Measurements from ENCODE around the gene RDH12. TPM values are rescaled to one million over a fixed set of nuclear protein-coding genes. Genes with fewer than 3 reads are reported as not detected.
A peak's percentile ranks its signal among the peaks of the same experiment; 100 is the strongest.
"Not testable (repeated sequence)": the region's sequence is repeated elsewhere in the genome, so short reads cannot be mapped to it uniquely, and the experiment has no call there.

RDH12 gene
- total RNA-seq, 1 experiment from 2014 or later: not detected

- H3K9me3 ChIP-seq (ENCODE audit: low read length); DNase-seq; H3K9me2 ChIP-seq (replicated peaks; ENCODE audit: insufficient read depth, low read length); H3K36me3 ChIP-seq (ENCODE audit: insufficient read depth, low read length); H3K4me3 ChIP-seq (ENCODE audit: low read length); H3K27ac ChIP-seq (ENCODE audit: low read length); H3K4me2 ChIP-seq (ENCODE audit: low read depth, low read length, poor library complexity, severe bottlenecking); H3K27me3 ChIP-seq (ENCODE audit: low read length); H3K4me1 ChIP-seq (ENCODE audit: low read length); H4K20me1 ChIP-seq (ENCODE audit: insufficient read depth, low read depth, low read length); H2AFZ ChIP-seq (ENCODE audit: low read length); H3K9ac ChIP-seq (ENCODE audit: low read length); H3K79me2 ChIP-seq (ENCODE audit: low read length): not testable (repeated sequence)
Observed at GRCh38 chr14:67709796-67710195, 8.1 kb downstream of the RDH12 start.

DNA sequence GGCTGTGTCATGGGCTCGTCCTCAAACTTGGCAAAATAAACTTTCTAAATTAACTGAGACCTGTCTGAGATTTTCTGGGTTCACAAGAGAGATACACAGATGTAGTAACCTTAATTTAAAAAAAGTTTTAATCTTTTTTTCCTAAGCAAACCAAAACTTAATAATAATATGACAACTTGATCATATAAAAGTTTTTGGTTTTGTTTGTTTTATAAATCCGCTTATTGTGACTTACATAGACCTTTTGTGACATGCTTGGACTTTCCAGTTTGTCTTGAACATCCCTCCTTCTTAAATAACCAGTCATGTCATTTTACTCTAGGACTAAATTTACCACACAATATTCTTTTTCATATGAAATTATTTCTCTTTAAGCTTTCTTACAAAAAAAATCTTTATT lies 8.5 kb downstream of the RDH12 start:
- Histone ChIP-seq H3K9ac (ENCODE audit: low read length) (no peak overlapping the region), H3K9me2 (replicated peaks; ENCODE audit: insufficient read depth, low read length) (no peaks in the 10 kb centered on the region), H3K36me3 (ENCODE audit: insufficient read depth, low read length) (no peaks in the 10 kb centered on the region), H3K9me3 (ENCODE audit: low read length) (peaks cover 10% of the 10 kb centered on the region), H3K27ac (ENCODE audit: low read length) (no peak overlapping the region), H2AFZ (ENCODE audit: low read length) (no peak overlapping the region), H3K4me2 (ENCODE audit: low read depth, low read length, poor library complexity, severe bottlenecking) (no peak overlapping the region), H3K4me1 (ENCODE audit: low read length) (no peaks in the 10 kb centered on the region), H3K4me3 (ENCODE audit: low read length) (no peak overlapping the region), H4K20me1 (ENCODE audit: insufficient read depth, low read depth, low read length) (no peaks in the 10 kb centered on the region), H3K79me2 (ENCODE audit: low read length) (no peaks in the 10 kb centered on the region), H3K27me3 (ENCODE audit: low read length) (no peaks in the 10 kb centered on the region)
- DNase-seq: peak; percentile 58

DNA sequence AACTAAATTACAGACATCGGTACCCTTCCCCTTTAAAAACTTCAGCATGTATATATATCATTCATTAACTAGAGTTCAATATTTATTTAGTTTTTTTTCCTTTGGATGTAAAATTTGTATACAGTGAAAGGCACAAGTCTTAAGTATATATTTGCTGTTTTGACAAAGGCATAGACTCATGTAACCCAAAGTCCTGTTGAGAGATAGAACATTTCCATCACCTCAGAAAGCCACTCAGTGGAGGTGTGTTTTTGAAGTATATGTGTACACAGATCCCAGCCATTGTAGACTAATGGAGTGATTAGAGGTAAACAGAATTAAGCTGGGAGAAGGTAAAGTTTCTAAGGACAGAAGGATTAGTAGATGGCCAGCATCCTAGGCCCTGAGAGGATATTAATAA lies 15.4 kb downstream of the RDH12 start:
- H3K27ac ChIP-seq (ENCODE audit: low read length): no peak overlapping the region
- H3K4me2 ChIP-seq (ENCODE audit: low read depth, low read length, poor library complexity, severe bottlenecking): no peak overlapping the region
- H3K36me3 ChIP-seq (ENCODE audit: insufficient read depth, low read length): no peaks in the 10 kb centered on the region

GRCh38 chr14:67718265-67718664 lies 16.6 kb downstream of the RDH12 start:
- Histone ChIP-seq H3K27me3 (ENCODE audit: low read length) (no peaks in the 10 kb centered on the region), H3K36me3 (ENCODE audit: insufficient read depth, low read length) (no peaks in the 10 kb centered on the region), H3K4me2 (ENCODE audit: low read depth, low read length, poor library complexity, severe bottlenecking) (no peak overlapping the region), H4K20me1 (ENCODE audit: insufficient read depth, low read depth, low read length) (no peaks in the 10 kb centered on the region), H3K4me1 (ENCODE audit: low read length) (peaks cover 8% of the 10 kb centered on the region), H3K4me3 (ENCODE audit: low read length) (no peak overlapping the region), H3K9me2 (replicated peaks; ENCODE audit: insufficient read depth, low read length) (no peaks in the 10 kb centered on the region), H3K79me2 (ENCODE audit: low read length) (no peaks in the 10 kb centered on the region), H2AFZ (ENCODE audit: low read length) (no peak overlapping the region), H3K9me3 (ENCODE audit: low read length) (no peaks in the 10 kb centered on the region), H3K9ac (ENCODE audit: low read length) (no peak overlapping the region), H3K27ac (ENCODE audit: low read length) (no peak overlapping the region)
- no peak for DNase-seq

More for the DNA sequence above, 15.4 kb downstream of the RDH12 start:
- H3K79me2 ChIP-seq (ENCODE audit: low read length): no peaks in the 10 kb centered on the region
- no peak overlapping the region for H3K4me3 ChIP-seq (ENCODE audit: low read length)
- no peak for DNase-seq
- H3K9me2 ChIP-seq (replicated peaks; ENCODE audit: insufficient read depth, low read length): no peaks in the 10 kb centered on the region
- no peak overlapping the region for H2AFZ ChIP-seq (ENCODE audit: low read length)
- H3K9ac ChIP-seq (ENCODE audit: low read length): no peak overlapping the region
- H3K27me3 ChIP-seq (ENCODE audit: low read length): no peaks in the 10 kb centered on the region
- no peaks in the 10 kb centered on the region for H4K20me1 ChIP-seq (ENCODE audit: insufficient read depth, low read depth, low read length)
- peaks cover 8% of the 10 kb centered on the region for H3K4me1 ChIP-seq (ENCODE audit: low read length)
- H3K9me3 ChIP-seq (ENCODE audit: low read length): no peaks in the 10 kb centered on the region

DNA sequence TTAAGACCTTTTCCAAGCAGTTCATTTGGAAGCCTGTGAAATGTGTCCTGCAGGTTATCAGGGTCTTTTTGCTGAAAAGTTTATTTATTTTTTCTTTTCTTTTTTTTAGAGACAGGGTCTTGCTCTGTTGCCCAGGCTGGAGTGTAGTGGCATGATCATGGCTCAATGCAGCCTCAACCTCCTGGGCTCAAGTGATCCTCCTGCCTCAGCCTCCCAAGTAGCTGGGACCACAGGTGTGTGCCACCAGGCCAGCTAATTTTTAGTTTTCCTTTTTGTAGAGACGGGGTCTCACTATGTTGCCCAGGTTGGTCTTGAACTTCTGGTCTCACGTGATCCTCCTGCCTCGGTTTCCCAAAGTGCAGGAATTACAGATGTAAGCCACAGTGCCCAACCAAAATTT lies 17.7 kb downstream of the RDH12 start:
- H3K27ac ChIP-seq (ENCODE audit: low read length); H3K9me2 ChIP-seq (replicated peaks; ENCODE audit: insufficient read depth, low read length); DNase-seq; H3K4me1 ChIP-seq (ENCODE audit: low read length); H3K9me3 ChIP-seq (ENCODE audit: low read length); H3K36me3 ChIP-seq (ENCODE audit: insufficient read depth, low read length); H3K4me2 ChIP-seq (ENCODE audit: low read depth, low read length, poor library complexity, severe bottlenecking); H3K4me3 ChIP-seq (ENCODE audit: low read length); H3K79me2 ChIP-seq (ENCODE audit: low read length); H3K9ac ChIP-seq (ENCODE audit: low read length); H4K20me1 ChIP-seq (ENCODE audit: insufficient read depth, low read depth, low read length); H2AFZ ChIP-seq (ENCODE audit: low read length); H3K27me3 ChIP-seq (ENCODE audit: low read length): not testable (repeated sequence)

GRCh38 chr14:67719866-67720265 lies 18.2 kb downstream of the RDH12 start:
- Histone ChIP-seq H3K4me3 (ENCODE audit: low read length) (no peak overlapping the region), H3K27ac (ENCODE audit: low read length) (no peak overlapping the region), H3K9ac (ENCODE audit: low read length) (no peak overlapping the region), H3K4me2 (ENCODE audit: low read depth, low read length, poor library complexity, severe bottlenecking) (no peak overlapping the region), H3K79me2 (ENCODE audit: low read length) (no peaks in the 10 kb centered on the region), H3K36me3 (ENCODE audit: insufficient read depth, low read length) (no peaks in the 10 kb centered on the region), H3K27me3 (ENCODE audit: low read length) (no peaks in the 10 kb centered on the region), H3K4me1 (ENCODE audit: low read length) (peaks cover 8% of the 10 kb centered on the region), H4K20me1 (ENCODE audit: insufficient read depth, low read depth, low read length) (no peaks in the 10 kb centered on the region), H2AFZ (ENCODE audit: low read length) (no peak overlapping the region), H3K9me2 (replicated peaks; ENCODE audit: insufficient read depth, low read length) (no peaks in the 10 kb centered on the region), H3K9me3 (ENCODE audit: low read length) (no peaks in the 10 kb centered on the region)
- DNase-seq: no peak

DNA sequence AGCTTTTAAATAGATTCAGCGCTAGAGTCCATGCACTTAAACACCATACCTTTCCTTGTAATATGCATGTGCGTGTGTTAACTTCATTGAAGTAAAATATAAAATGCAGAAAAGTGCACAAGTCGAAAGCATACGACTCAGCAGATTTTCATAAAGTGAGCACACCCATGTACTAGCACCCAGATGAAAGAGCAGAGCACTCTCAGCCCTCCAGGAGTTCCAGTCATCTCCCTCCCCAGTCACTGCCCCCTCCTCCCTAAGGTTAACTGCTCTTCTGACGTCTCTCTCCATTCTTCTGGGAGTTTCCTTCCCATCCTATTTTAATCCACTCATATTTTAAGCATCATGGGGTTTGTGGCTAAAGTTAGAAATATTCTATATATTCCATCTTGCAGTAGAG lies 20.2 kb downstream of the RDH12 start:
- no peaks in the 10 kb centered on the region for H3K27me3 ChIP-seq (ENCODE audit: low read length)
- DNase-seq: no peak
- H3K9me3 ChIP-seq (ENCODE audit: low read length): no peaks in the 10 kb centered on the region
- H3K9ac ChIP-seq (ENCODE audit: low read length): no peak overlapping the region
- no peaks in the 10 kb centered on the region for H4K20me1 ChIP-seq (ENCODE audit: insufficient read depth, low read depth, low read length)
- H3K4me3 ChIP-seq (ENCODE audit: low read length): no peak overlapping the region
- H2AFZ ChIP-seq (ENCODE audit: low read length): no peak overlapping the region
- H3K27ac ChIP-seq (ENCODE audit: low read length): no peak overlapping the region
- no peaks in the 10 kb centered on the region for H3K36me3 ChIP-seq (ENCODE audit: insufficient read depth, low read length)
- no peaks in the 10 kb centered on the region for H3K9me2 ChIP-seq (replicated peaks; ENCODE audit: insufficient read depth, low read length)
- peaks cover 8% of the 10 kb centered on the region for H3K4me1 ChIP-seq (ENCODE audit: low read length)
- peak overlapping the region; percentile 20 for H3K4me2 ChIP-seq (ENCODE audit: low read depth, low read length, poor library complexity, severe bottlenecking)
- no peaks in the 10 kb centered on the region for H3K79me2 ChIP-seq (ENCODE audit: low read length)

- H3K4me3 ChIP-seq (ENCODE audit: low read length): no peak overlapping the region
- DNase-seq: peak; percentile 46
- peak overlapping the region; percentile 20 for H3K4me2 ChIP-seq (ENCODE audit: low read depth, low read length, poor library complexity, severe bottlenecking)
- peaks cover 8% of the 10 kb centered on the region for H3K4me1 ChIP-seq (ENCODE audit: low read length)
- H3K27me3 ChIP-seq (ENCODE audit: low read length): no peaks in the 10 kb centered on the region
- no peaks in the 10 kb centered on the region for H3K36me3 ChIP-seq (ENCODE audit: insufficient read depth, low read length)
- H2AFZ ChIP-seq (ENCODE audit: low read length): peak overlapping the region; percentile 2; the same call in 1 of the 2 replicates
- H3K27ac ChIP-seq (ENCODE audit: low read length): no peak overlapping the region
- no peaks in the 10 kb centered on the region for H3K79me2 ChIP-seq (ENCODE audit: low read length)
- H3K9ac ChIP-seq (ENCODE audit: low read length): no peak overlapping the region
- H4K20me1 ChIP-seq (ENCODE audit: insufficient read depth, low read depth, low read length): no peaks in the 10 kb centered on the region
- no peaks in the 10 kb centered on the region for H3K9me3 ChIP-seq (ENCODE audit: low read length)
- no peaks in the 10 kb centered on the region for H3K9me2 ChIP-seq (replicated peaks; ENCODE audit: insufficient read depth, low read length)
Observed at GRCh38 chr14:67722293-67722692, 20.6 kb downstream of the RDH12 start.

- no peaks in the 10 kb centered on the region for H4K20me1 ChIP-seq (ENCODE audit: insufficient read depth, low read depth, low read length)
- H3K4me3 ChIP-seq (ENCODE audit: low read length): no peak overlapping the region
- H3K27me3 ChIP-seq (ENCODE audit: low read length): no peaks in the 10 kb centered on the region
- H3K79me2 ChIP-seq (ENCODE audit: low read length): no peaks in the 10 kb centered on the region
- no peaks in the 10 kb centered on the region for H3K9me3 ChIP-seq (ENCODE audit: low read length)
- H3K27ac ChIP-seq (ENCODE audit: low read length): no peak overlapping the region
- DNase-seq: no peak
- H3K36me3 ChIP-seq (ENCODE audit: insufficient read depth, low read length): no peaks in the 10 kb centered on the region
- H2AFZ ChIP-seq (ENCODE audit: low read length): no peak overlapping the region
- H3K9me2 ChIP-seq (replicated peaks; ENCODE audit: insufficient read depth, low read length): no peaks in the 10 kb centered on the region
- no peak overlapping the region for H3K9ac ChIP-seq (ENCODE audit: low read length)
- H3K4me1 ChIP-seq (ENCODE audit: low read length): peaks cover 4% of the 10 kb centered on the region
- no peak overlapping the region for H3K4me2 ChIP-seq (ENCODE audit: low read depth, low read length, poor library complexity, severe bottlenecking)
Observed at GRCh38 chr14:67725171-67725570, 23.5 kb downstream of the RDH12 start.

All from Karpas-422 (cell line).